Endothelial cell of umbilical vein (primary cell): ENCODE results near the gene PPARD. TPM values are rescaled to one million over a fixed set of nuclear protein-coding genes. Genes with fewer than 3 reads are reported as not detected.

Source experiments
- BruUV-seq: library from RNA; stranded (reverse); fragments of 400-500 nt; replicated peaks from 2 replicates; lab custom pipeline; 2021; lab: Mats Ljungman, UMichigan
- CTCF ChIA-PET: fragments of 300-600, 350-600 bp; sonication (Branson Sonifier 250); formaldehyde crosslinking; loops from one replicate; lab custom pipeline; 2021; ENCODE audit warnings: antibody characterized with exemption, inconsistent platforms; lab: Charles Lee
- POLR2A ChIA-PET: fragments of 300-600, 350-600 bp; sonication (Branson Sonifier 250); formaldehyde crosslinking; loops from one replicate; lab custom pipeline; 2021; ENCODE audit warnings: antibody characterized with exemption, inconsistent platforms; lab: Charles Lee
- DNase-seq: peaks from one replicate; pipeline ENCODE4 v3.0.0-alpha.2; 2011; ENCODE audit warnings: low read depth, low spot score
- FAIRE-seq: peaks from 2 replicates; lab custom pipeline; 2011; peaks lifted over from hg19 to GRCh38; lab: Jason Lieb, UNC
- H2AFZ ChIP-seq: 2 replicates; pipeline ENCODE4 v1.6.0; 2012; ENCODE audit warnings: low read depth, low read length, control low read depth, inconsistent platforms
- H3K27ac ChIP-seq: 2 replicates; pipeline ENCODE4 v1.5.1; 2011; ENCODE audit warnings: low read depth, mild to moderate bottlenecking, control low read depth, low read length, moderate library complexity; ENCODE audit not compliant: insufficient read depth
- H3K27me3 ChIP-seq, 2 experiments: 2 replicates each; pipeline versions ENCODE4 v1.6.0 to v1.6.1; 2011; ENCODE audit warnings: low read length in 2 of 2, mixed read lengths in 1 of 2; ENCODE audit not compliant: control insufficient read depth in 2 of 2, insufficient read depth in 2 of 2
- H3K36me3 ChIP-seq, 2 experiments: 2 replicates in 1 of 2; 3 replicates in 1 of 2; pipeline ENCODE4 v1.5.1; 2011; ENCODE audit warnings: low read length in 2 of 2, mild to moderate bottlenecking in 1 of 2, moderate library complexity in 1 of 2; ENCODE audit not compliant: control insufficient read depth in 2 of 2, insufficient read depth in 2 of 2; ENCODE audit errors: extremely low read depth in 1 of 2
- H3K4me1 ChIP-seq: 3 replicates; pipeline ENCODE4 v1.5.1; 2011; ENCODE audit warnings: mild to moderate bottlenecking, low read length; ENCODE audit not compliant: control insufficient read depth, insufficient read depth; ENCODE audit errors: extremely low read depth
- H3K4me2 ChIP-seq: 2 replicates; pipeline ENCODE4 v1.6.1; 2011; ENCODE audit warnings: low read length, control low read depth, mixed read lengths; ENCODE audit not compliant: insufficient read depth
- H3K4me3 ChIP-seq, 3 experiments: fragments of 200-600 bp in 1 of 3; sonication (generic), shearing (Covaris generic) in 1 of 3; replicated peaks in 1 of 3; 2 replicates each; pipeline ENCODE4 v1.5.1; 2011 to 2016; ENCODE audit warnings: control low read depth in 3 of 3, low read length in 3 of 3, mild to moderate bottlenecking in 2 of 3, inconsistent platforms in 1 of 3, low read depth in 1 of 3, moderate library complexity in 1 of 3; ENCODE audit not compliant: insufficient read depth in 1 of 3
- H3K79me2 ChIP-seq: 2 replicates; pipeline ENCODE4 v1.6.0; 2012; ENCODE audit warnings: low read length, inconsistent platforms; ENCODE audit not compliant: control insufficient read depth, insufficient read depth
- H3K9ac ChIP-seq: replicated peaks from 2 replicates; pipeline ENCODE3; 2011; ENCODE audit warnings: low read length, control low read depth; ENCODE audit not compliant: insufficient read depth; ENCODE audit errors: extremely low read depth
- H3K9me1 ChIP-seq: replicated peaks from 3 replicates; pipeline ENCODE4 v1.6.0; 2011; ENCODE audit warnings: mild to moderate bottlenecking, low read length; ENCODE audit not compliant: control insufficient read depth, insufficient read depth; ENCODE audit errors: extremely low read depth
- H3K9me3 ChIP-seq: replicated peaks from 2 replicates; pipeline ENCODE4 v1.5.1; 2012; ENCODE audit warnings: low read length, inconsistent platforms; ENCODE audit not compliant: control insufficient read depth, insufficient read depth
- H4K20me1 ChIP-seq: replicated peaks from 2 replicates; pipeline ENCODE3; 2011; ENCODE audit warnings: mild to moderate bottlenecking, low read length; ENCODE audit not compliant: control insufficient read depth, insufficient read depth; ENCODE audit errors: extremely low read depth
- EZH2 ChIP-seq: IDR thresholded peaks from 2 replicates; pipeline ENCODE4 v1.6.1; 2012; ENCODE audit warnings: borderline replicate concordance, low read depth, mild to moderate bottlenecking, moderate library complexity, low read length, inconsistent platforms; ENCODE audit not compliant: severe bottlenecking
- JUN ChIP-seq: IDR thresholded peaks from 2 replicates; pipeline ENCODE4 v1.6.1; 2011; ENCODE audit warnings: borderline replicate concordance, low read depth; ENCODE audit not compliant: insufficient read length, insufficient read depth
- dilution Hi-C: fragments of 300-500 bp; cut with MboI; formaldehyde crosslinking; loops from one replicate; pipeline ENCODE4 v1.15.0; 2019; ENCODE audit warnings: low sequenced_read_pairs; ENCODE audit not compliant: extremely low pct_ligation_motif_present
- intact Hi-C: fragments of 100-400 bp; cut with micrococcal nuclease; formaldehyde crosslinking; loops from one replicate; pipeline ENCODE4 v1.10.0; 2022
- polyA plus RNA-seq, 4 experiments: library from polyadenylated mRNA; depleted of rRNA in 3 of 4; stranded (reverse) in 3 of 4; unstranded in 1 of 4; fragments of >200 nt; gene quantifications; 2 replicates each; pipeline versions ENCODE4 v1.2.1 to v1.2.3, GENCODE V29; 2011 to 2012; ENCODE audit warnings: missing spikeins in 1 of 4
- total RNA-seq: library from RNA; stranded (reverse); gene quantifications from 2 replicates; pipeline ENCODE4 v1.2.3, GENCODE V29; 2021
- TF ChIP-seq, protein P1 (sequence below), 2 donors: IDR thresholded peaks; 1 replicate in 1 of 2; 2 replicates in 1 of 2; pipeline ENCODE4 v1.5.1; 2011; ENCODE audit warnings: low read length in 2 of 2, mild to moderate bottlenecking in 2 of 2, moderate library complexity in 2 of 2, control low read depth in 1 of 2, inconsistent platforms in 1 of 2, low read depth in 1 of 2; ENCODE audit not compliant: insufficient read depth in 1 of 2; ENCODE audit errors: extremely low read depth in 1 of 2

The PPARD gene
- total and polyA plus RNA-seq, 2 donors (not counting 3 experiments of a cell fraction or from before 2014, with no cell fraction given) = 23.4 to 29.2 TPM

DNA sequence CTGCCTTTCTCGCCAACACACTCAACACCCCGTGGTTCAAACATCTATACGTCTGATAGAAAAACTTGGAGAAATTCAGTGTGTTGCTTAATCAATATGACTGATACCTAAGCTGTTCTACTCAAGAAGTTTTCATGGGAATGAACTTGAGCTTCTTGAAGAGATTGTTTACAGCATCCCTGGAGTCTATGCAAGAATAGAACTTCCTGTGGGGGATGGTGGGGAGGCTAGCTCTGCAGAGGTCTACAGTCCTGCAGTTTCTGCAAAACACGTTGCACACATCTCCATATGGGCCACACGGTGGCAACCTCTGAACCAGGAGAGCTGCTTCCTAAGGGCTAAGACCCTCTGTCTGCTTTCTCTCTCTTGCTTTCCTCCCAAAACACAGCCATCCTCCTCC is 77.1 kb downstream of the PPARD start:
- BruUV-seq = no TSS peak
- no peak overlapping the region for H3K4me3 ChIP-seq
- POLR2A ChIA-PET = no interaction called here
- H3K27me3 ChIP-seq = no peaks in the 10 kb centered on the region
- no peak overlapping the region for H3K27ac ChIP-seq
- H3K4me1 ChIP-seq = peaks cover 15% of the 10 kb centered on the region
- DNase-seq = peak; percentile 75
- peaks cover 0 to 12% of the 10 kb centered on the region in 2 experiments for H3K36me3 ChIP-seq
- H4K20me1 ChIP-seq = no peaks in the 10 kb centered on the region
- H3K9me3 ChIP-seq = no peaks in the 10 kb centered on the region
- no peak overlapping the region for H2AFZ ChIP-seq
- CTCF ChIA-PET = interaction anchor here (0.6 to 12.7 kb wide), 16 partner anchors 9 to 123 kb away, joined by 3 to 228 read pairs (median 4); partner anchors contain the start of genes FANCE, PPARD and TEAD3
- no peak for TF ChIP-seq EZH2
- TF ChIP-seq, protein P1, sequence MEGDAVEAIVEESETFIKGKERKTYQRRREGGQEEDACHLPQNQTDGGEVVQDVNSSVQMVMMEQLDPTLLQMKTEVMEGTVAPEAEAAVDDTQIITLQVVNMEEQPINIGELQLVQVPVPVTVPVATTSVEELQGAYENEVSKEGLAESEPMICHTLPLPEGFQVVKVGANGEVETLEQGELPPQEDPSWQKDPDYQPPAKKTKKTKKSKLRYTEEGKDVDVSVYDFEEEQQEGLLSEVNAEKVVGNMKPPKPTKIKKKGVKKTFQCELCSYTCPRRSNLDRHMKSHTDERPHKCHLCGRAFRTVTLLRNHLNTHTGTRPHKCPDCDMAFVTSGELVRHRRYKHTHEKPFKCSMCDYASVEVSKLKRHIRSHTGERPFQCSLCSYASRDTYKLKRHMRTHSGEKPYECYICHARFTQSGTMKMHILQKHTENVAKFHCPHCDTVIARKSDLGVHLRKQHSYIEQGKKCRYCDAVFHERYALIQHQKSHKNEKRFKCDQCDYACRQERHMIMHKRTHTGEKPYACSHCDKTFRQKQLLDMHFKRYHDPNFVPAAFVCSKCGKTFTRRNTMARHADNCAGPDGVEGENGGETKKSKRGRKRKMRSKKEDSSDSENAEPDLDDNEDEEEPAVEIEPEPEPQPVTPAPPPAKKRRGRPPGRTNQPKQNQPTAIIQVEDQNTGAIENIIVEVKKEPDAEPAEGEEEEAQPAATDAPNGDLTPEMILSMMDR (IDR thresholded peaks at IDR 0.05; ENCODE audit: extremely low read depth in 1 of 2, insufficient read depth in 1 of 2, low read depth in 1 of 2, low read length in 2 of 2) = peak; percentile 22 to 49
- H3K79me2 ChIP-seq = no peaks in the 10 kb centered on the region
- FAIRE-seq = peak; percentile 87
- dilution Hi-C loops (no loop called here), intact Hi-C loops (loop anchor here (1.0 kb wide), 2 partner anchors 30 to 77 kb away; partner anchors contain the start of gene PPARD)
- no peak overlapping the region for H3K9ac ChIP-seq
- H3K4me2 ChIP-seq = peak overlapping the region; percentile 2
- H3K9me1 ChIP-seq = no peaks in the 10 kb centered on the region

- no TSS peak for BruUV-seq
- Histone ChIP-seq H4K20me1 (no peaks in the 10 kb centered on the region), H3K27me3 (no peaks in the 10 kb centered on the region), H3K9me1 (no peaks in the 10 kb centered on the region), H3K4me2 (no peak overlapping the region), H3K36me3 (peaks cover 0 to 11% of the 10 kb centered on the region in 2 experiments), H3K27ac (no peak overlapping the region), H3K4me1 (peaks cover 20% of the 10 kb centered on the region), H3K4me3 (no peak overlapping the region), H2AFZ (no peak overlapping the region), H3K79me2 (no peaks in the 10 kb centered on the region), H3K9ac (no peak overlapping the region), H3K9me3 (no peaks in the 10 kb centered on the region)
- dilution Hi-C loops = no loop called here
- ChIA-PET POLR2A (no interaction called here), CTCF (interaction anchor here (0.6 to 12.7 kb wide), 15 partner anchors 8 to 124 kb away, joined by 3 to 228 read pairs (median 4); partner anchors contain the start of genes FANCE, PPARD and TEAD3)
- no peak for TF ChIP-seq JUN
- DNase-seq (no peak), FAIRE-seq (no peak)
- intact Hi-C loops = loop anchor here (1.0 kb wide), 2 partner anchors 29 to 78 kb away; partner anchors contain the start of gene PPARD
Observed at GRCh38 chr6:35419961-35420360, 77.6 kb downstream of the PPARD start.
